Activated CD4-positive, alpha-beta T cell treated with anti-CD3 and anti-CD28 coated beads, Interleukin-2, amount 10 ng/mL, durations not matched to agents 7 days and 5 days (primary cell): ENCODE data around the gene RCSD1. TPM values are rescaled to one million over a fixed set of nuclear protein-coding genes. Genes with fewer than 3 reads are reported as not detected.

Experiments used
- CTCF ChIA-PET: fragments of 350-600 bp; sonication (Branson Sonifier 250); formaldehyde crosslinking; loops from one replicate; lab custom pipeline; 2021; ENCODE audit warnings: antibody characterized with exemption; lab: Charles Lee
- POLR2A ChIA-PET: fragments of 350-600 bp; sonication (Branson Sonifier 250); formaldehyde crosslinking; loops from one replicate; lab custom pipeline; 2021; ENCODE audit warnings: antibody characterized with exemption; lab: Charles Lee
- DNase-seq: peaks from one replicate; pipeline ENCODE4 v3.0.0-alpha.2; 2020
- H3K27ac Mint-ChIP-seq: one replicate; pipeline ENCODE4 v1.8.0; 2021; ENCODE audit warnings: mild to moderate bottlenecking, moderate library complexity, mixed read lengths
- H3K27me3 Mint-ChIP-seq: one replicate; pipeline ENCODE4 v1.8.0; 2021; ENCODE audit warnings: mixed read lengths
- H3K36me3 Mint-ChIP-seq: one replicate; pipeline ENCODE4 v1.8.0; 2021; ENCODE audit warnings: low read depth, mixed read lengths
- H3K4me1 Mint-ChIP-seq: one replicate; pipeline ENCODE4 v1.8.0; 2021; ENCODE audit warnings: mixed read lengths
- H3K4me3 Mint-ChIP-seq: one replicate; pipeline ENCODE4 v1.8.0; 2021; ENCODE audit warnings: mild to moderate bottlenecking, moderate library complexity, mixed read lengths
- H3K9me3 Mint-ChIP-seq: one replicate; pipeline ENCODE4 v1.8.0; 2021; ENCODE audit warnings: mixed read lengths
- total RNA-seq, 2 experiments: library from RNA; stranded (reverse); gene quantifications; one replicate each; pipeline ENCODE4 v1.2.3, GENCODE V29; 2021

Gene RCSD1
- total RNA-seq, 2 experiments from 2014 or later = 152 to 157 TPM

- Mint-ChIP-seq H3K4me1 (peaks cover 14% of the 10 kb centered on the region), H3K27ac (no peak overlapping the region), H3K27me3 (no peaks in the 10 kb centered on the region), H3K4me3 (no peak overlapping the region), H3K9me3 (no peaks in the 10 kb centered on the region), H3K36me3 (no peaks in the 10 kb centered on the region)
- ChIA-PET CTCF (interaction anchor here (0.7 kb wide), 1 partner anchor 1425 kb away, joined by 4 read pairs; no protein-coding TSS in a partner anchor), POLR2A (no interaction called here)
- DNase-seq = no peak
Observed at GRCh38 chr1:167750641-167751040, 120.6 kb downstream of the RCSD1 start.

- POLR2A ChIA-PET = no interaction called here
- no peak overlapping the region for H3K4me3 Mint-ChIP-seq
- H3K27me3 Mint-ChIP-seq = no peaks in the 10 kb centered on the region
- H3K9me3 Mint-ChIP-seq = no peaks in the 10 kb centered on the region
- H3K4me1 Mint-ChIP-seq = peaks cover 14% of the 10 kb centered on the region
- DNase-seq = no peak
- no peaks in the 10 kb centered on the region for H3K36me3 Mint-ChIP-seq
- CTCF ChIA-PET = no interaction called here
- H3K27ac Mint-ChIP-seq = no peak overlapping the region
Observed at GRCh38 chr1:167751676-167752075, 121.6 kb downstream of the RCSD1 start.

- Mint-ChIP-seq H3K27ac (no peak overlapping the region), H3K9me3 (no peaks in the 10 kb centered on the region), H3K27me3 (no peaks in the 10 kb centered on the region), H3K4me1 (peaks cover 17% of the 10 kb centered on the region), H3K4me3 (no peak overlapping the region), H3K36me3 (no peaks in the 10 kb centered on the region)
- ChIA-PET POLR2A (interaction anchor here (0.7 kb wide), 1 partner anchor 10 kb away, joined by 5 read pairs; no protein-coding TSS in a partner anchor), CTCF (interaction anchor here (0.6 to 1.3 kb wide), 5 partner anchors 10 to 93 kb away, joined by 3 to 5 read pairs (median 3); no protein-coding TSS in a partner anchor)
- no peak for DNase-seq
Observed at GRCh38 chr1:167752219-167752985, 122.4 kb downstream of the RCSD1 start.

GRCh38 chr1:167755654-167756053 is 125.6 kb downstream of the RCSD1 start:
- no peaks in the 10 kb centered on the region for H3K9me3 Mint-ChIP-seq
- POLR2A ChIA-PET = no interaction called here
- H3K36me3 Mint-ChIP-seq = peaks cover 2% of the 10 kb centered on the region
- H3K4me1 Mint-ChIP-seq = peaks cover 27% of the 10 kb centered on the region
- no peak overlapping the region for H3K4me3 Mint-ChIP-seq
- H3K27ac Mint-ChIP-seq = no peak overlapping the region
- DNase-seq = no peak
- CTCF ChIA-PET = interaction anchor here (0.6 to 0.9 kb wide), 2 partner anchors 13 to 1759 kb away, joined by 3 to 4 read pairs; no protein-coding TSS in a partner anchor
- H3K27me3 Mint-ChIP-seq = no peaks in the 10 kb centered on the region

Other genes with a start within 250 kb of the RCSD1 start
- 100 to 1,000 TPM; 251 to 261 TPM for gene CD247, start 111.7 kb upstream of the RCSD1 start, total RNA-seq
- 1 to 10 TPM; 8.0 to 8.2 TPM for gene CREG1, start 76.5 kb upstream of the RCSD1 start, total RNA-seq
- 10 to 100 TPM; 12.5 to 14.1 TPM for gene MPZL1, start 91.8 kb downstream of the RCSD1 start, total RNA-seq